ENCODE measurements around the gene TWNK.

Gene TWNK

DNA sequence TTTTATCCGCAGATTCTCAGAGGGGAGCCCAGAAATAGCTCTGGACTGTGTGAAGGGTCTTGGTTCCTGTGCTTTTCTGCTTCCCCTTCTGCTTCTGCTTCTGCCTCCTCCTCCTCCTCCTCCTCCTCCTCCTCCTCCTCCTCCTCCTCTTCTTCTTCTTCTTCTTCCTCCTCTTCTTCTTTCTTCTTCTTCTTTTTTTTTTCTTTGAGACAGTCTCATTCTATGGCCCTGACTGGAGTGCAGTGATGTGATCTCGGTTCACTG is 32.0 kb downstream of the TWNK start:
- Histone ChIP-seq H3K27ac (ENCODE audit: low read length) (no peak overlapping the region), H4K20me1 (ENCODE audit: insufficient read depth, low read length) (no peaks in the 10 kb centered on the region), H3K9ac (ENCODE audit: low read length) (no peak overlapping the region), H3K4me1 (ENCODE audit: low read length) (no peaks in the 10 kb centered on the region), H3K36me3 (replicated peaks; ENCODE audit: insufficient read depth, low read length) (no peaks in the 10 kb centered on the region), H3F3A (ENCODE audit: insufficient read depth, low read length) (no peaks in the 10 kb centered on the region), H2AFZ (ENCODE audit: low read length) (no peak overlapping the region), H3K4me3 (ENCODE audit: low read length) (no peak overlapping the region), H3K9me3 (replicated peaks; ENCODE audit: insufficient read depth, low read length) (no peaks in the 10 kb centered on the region), H3K27me3 (replicated peaks; ENCODE audit: insufficient read depth, low read length) (peaks cover 42% of the 10 kb centered on the region), H3K9me2 (replicated peaks; ENCODE audit: insufficient read depth, low read length) (no peaks in the 10 kb centered on the region), H3K4me2 (ENCODE audit: low read depth, low read length) (no peak overlapping the region), H3K79me2 (ENCODE audit: low read length) (no peaks in the 10 kb centered on the region)
- TF ChIP-seq EZH2 (optimal IDR thresholded peaks at IDR 0.05; ENCODE audit: low read depth, low read length) = no peak
- no peak for TF ChIP-seq EZH2phosphoT487 (IDR thresholded peaks at IDR 0.05; ENCODE audit: low read length)
- TF ChIP-seq, protein P1, sequence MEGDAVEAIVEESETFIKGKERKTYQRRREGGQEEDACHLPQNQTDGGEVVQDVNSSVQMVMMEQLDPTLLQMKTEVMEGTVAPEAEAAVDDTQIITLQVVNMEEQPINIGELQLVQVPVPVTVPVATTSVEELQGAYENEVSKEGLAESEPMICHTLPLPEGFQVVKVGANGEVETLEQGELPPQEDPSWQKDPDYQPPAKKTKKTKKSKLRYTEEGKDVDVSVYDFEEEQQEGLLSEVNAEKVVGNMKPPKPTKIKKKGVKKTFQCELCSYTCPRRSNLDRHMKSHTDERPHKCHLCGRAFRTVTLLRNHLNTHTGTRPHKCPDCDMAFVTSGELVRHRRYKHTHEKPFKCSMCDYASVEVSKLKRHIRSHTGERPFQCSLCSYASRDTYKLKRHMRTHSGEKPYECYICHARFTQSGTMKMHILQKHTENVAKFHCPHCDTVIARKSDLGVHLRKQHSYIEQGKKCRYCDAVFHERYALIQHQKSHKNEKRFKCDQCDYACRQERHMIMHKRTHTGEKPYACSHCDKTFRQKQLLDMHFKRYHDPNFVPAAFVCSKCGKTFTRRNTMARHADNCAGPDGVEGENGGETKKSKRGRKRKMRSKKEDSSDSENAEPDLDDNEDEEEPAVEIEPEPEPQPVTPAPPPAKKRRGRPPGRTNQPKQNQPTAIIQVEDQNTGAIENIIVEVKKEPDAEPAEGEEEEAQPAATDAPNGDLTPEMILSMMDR (IDR thresholded peaks at IDR 0.05; ENCODE audit: low read length) = no peak
- no peak for DNase-seq

DNA sequence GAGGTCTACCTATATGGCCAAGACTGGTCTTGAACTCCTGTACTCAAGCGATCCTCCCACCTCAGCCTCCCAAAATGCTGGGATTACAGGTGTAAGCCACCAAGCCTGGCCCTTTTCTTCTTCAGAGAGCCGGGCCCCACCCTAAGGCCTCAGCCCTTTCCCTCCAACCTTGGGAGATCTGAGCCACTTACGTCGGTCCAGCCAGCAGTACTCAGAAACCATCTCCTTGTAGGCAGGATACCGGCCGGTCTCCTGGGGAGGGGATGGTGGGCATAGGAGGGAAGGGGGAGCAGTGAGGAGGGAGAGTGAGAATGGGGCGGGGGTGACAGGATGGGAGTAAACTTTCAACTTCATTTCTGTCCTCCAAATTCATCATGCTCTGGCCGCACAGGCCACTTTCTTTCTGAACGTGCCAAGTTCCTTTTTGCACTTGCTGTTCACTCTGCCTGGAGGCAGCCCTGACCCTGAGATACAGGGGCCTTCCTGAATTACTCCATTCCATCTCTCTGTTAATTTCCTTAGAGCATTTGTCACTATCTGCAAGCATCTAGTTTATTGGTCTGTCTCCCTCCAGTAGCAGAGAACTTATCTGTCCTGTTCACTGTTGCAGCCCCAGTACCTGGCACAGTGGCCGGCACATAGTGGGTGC is 33.2 kb downstream of the TWNK start:
- no peak overlapping the region for H3K27ac ChIP-seq (ENCODE audit: low read length)
- H3K9me2 ChIP-seq (replicated peaks; ENCODE audit: insufficient read depth, low read length) = no peaks in the 10 kb centered on the region
- H3K4me1 ChIP-seq (ENCODE audit: low read length) = no peaks in the 10 kb centered on the region
- no peak overlapping the region for H3K9ac ChIP-seq (ENCODE audit: low read length)
- no peaks in the 10 kb centered on the region for H3K9me3 ChIP-seq (replicated peaks; ENCODE audit: insufficient read depth, low read length)
- peaks cover 39% of the 10 kb centered on the region for H3K27me3 ChIP-seq (replicated peaks; ENCODE audit: insufficient read depth, low read length)
- H3K4me3 ChIP-seq (ENCODE audit: low read length) = no peak overlapping the region
- H3F3A ChIP-seq (ENCODE audit: insufficient read depth, low read length) = no peaks in the 10 kb centered on the region
- H3K4me2 ChIP-seq (ENCODE audit: low read depth, low read length) = no peak overlapping the region
- TF ChIP-seq, protein P1 (IDR thresholded peaks at IDR 0.05; ENCODE audit: low read length) = no peak
- no peak for TF ChIP-seq EZH2 (optimal IDR thresholded peaks at IDR 0.05; ENCODE audit: low read depth, low read length)
- no peak for TF ChIP-seq EZH2phosphoT487 (IDR thresholded peaks at IDR 0.05; ENCODE audit: low read length)
- no peak for DNase-seq
- H3K79me2 ChIP-seq (ENCODE audit: low read length) = no peaks in the 10 kb centered on the region
- no peaks in the 10 kb centered on the region for H4K20me1 ChIP-seq (ENCODE audit: insufficient read depth, low read length)
- no peak overlapping the region for H2AFZ ChIP-seq (ENCODE audit: low read length)
- H3K36me3 ChIP-seq (replicated peaks; ENCODE audit: insufficient read depth, low read length) = no peaks in the 10 kb centered on the region

- Histone ChIP-seq H3K27me3 (replicated peaks; ENCODE audit: insufficient read depth, low read length) (peaks cover 33% of the 10 kb centered on the region), H3K4me3 (ENCODE audit: low read length) (no peak overlapping the region), H2AFZ (ENCODE audit: low read length) (no peak overlapping the region), H4K20me1 (ENCODE audit: insufficient read depth, low read length) (no peaks in the 10 kb centered on the region), H3K36me3 (replicated peaks; ENCODE audit: insufficient read depth, low read length) (no peaks in the 10 kb centered on the region), H3K4me1 (ENCODE audit: low read length) (no peaks in the 10 kb centered on the region), H3K9me2 (replicated peaks; ENCODE audit: insufficient read depth, low read length) (no peaks in the 10 kb centered on the region), H3F3A (ENCODE audit: insufficient read depth, low read length) (no peaks in the 10 kb centered on the region), H3K9ac (ENCODE audit: low read length) (no peak overlapping the region), H3K27ac (ENCODE audit: low read length) (no peak overlapping the region), H3K9me3 (replicated peaks; ENCODE audit: insufficient read depth, low read length) (no peaks in the 10 kb centered on the region), H3K4me2 (ENCODE audit: low read depth, low read length) (no peak overlapping the region), H3K79me2 (ENCODE audit: low read length) (no peaks in the 10 kb centered on the region)
- TF ChIP-seq, protein P1 (IDR thresholded peaks at IDR 0.05; ENCODE audit: low read length) = no peak
- no peak for TF ChIP-seq EZH2 (optimal IDR thresholded peaks at IDR 0.05; ENCODE audit: low read depth, low read length)
- no peak for TF ChIP-seq EZH2phosphoT487 (IDR thresholded peaks at IDR 0.05; ENCODE audit: low read length)
- DNase-seq = no peak
These were observed 33.9 kb downstream of the TWNK start for GRCh38 chr10:101021239-101021638.

All from MM.1S (cell line).